ENCODE results near the gene ATRNL1. TPM values are rescaled to one million over a fixed set of nuclear protein-coding genes. Genes with fewer than 3 reads are reported as not detected.

ATRNL1 gene
- total RNA-seq, 4 donors from 2014 or later = 3.5 to 27.2 (median 4.1) TPM

DNA sequence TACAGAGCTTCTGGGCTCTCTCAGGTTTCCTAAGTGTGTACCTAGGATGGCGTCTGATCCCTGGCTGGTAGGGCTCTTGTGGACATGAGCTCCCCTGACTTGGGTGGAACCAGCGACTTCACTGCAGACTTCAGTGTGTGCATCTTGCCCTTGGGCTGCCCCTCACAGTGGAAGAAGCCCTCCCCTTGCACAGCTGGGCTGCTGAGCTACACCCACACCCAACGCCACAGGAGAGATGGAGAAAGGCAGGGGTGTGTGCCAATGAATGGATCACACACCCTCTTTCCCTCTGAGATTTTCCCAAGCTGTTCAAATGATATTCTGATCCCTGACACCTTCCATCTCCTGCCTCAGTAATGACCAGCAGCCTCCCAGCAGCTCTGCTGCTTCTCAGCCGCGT lies 883.2 kb downstream of the ATRNL1 start:
- Histone ChIP-seq H3K27ac (no peak overlapping the region), H3K36me3 (no peaks in the 10 kb centered on the region), H3K9me3 (no peaks in the 10 kb centered on the region), H3K27me3 (no peaks in the 10 kb centered on the region), H3K4me3 (no peak overlapping the region), H3K4me1 (peaks cover 0 to 4% (median 0%) of the 10 kb centered on the region in 4 donors)
- TF ChIP-seq, protein P1, sequence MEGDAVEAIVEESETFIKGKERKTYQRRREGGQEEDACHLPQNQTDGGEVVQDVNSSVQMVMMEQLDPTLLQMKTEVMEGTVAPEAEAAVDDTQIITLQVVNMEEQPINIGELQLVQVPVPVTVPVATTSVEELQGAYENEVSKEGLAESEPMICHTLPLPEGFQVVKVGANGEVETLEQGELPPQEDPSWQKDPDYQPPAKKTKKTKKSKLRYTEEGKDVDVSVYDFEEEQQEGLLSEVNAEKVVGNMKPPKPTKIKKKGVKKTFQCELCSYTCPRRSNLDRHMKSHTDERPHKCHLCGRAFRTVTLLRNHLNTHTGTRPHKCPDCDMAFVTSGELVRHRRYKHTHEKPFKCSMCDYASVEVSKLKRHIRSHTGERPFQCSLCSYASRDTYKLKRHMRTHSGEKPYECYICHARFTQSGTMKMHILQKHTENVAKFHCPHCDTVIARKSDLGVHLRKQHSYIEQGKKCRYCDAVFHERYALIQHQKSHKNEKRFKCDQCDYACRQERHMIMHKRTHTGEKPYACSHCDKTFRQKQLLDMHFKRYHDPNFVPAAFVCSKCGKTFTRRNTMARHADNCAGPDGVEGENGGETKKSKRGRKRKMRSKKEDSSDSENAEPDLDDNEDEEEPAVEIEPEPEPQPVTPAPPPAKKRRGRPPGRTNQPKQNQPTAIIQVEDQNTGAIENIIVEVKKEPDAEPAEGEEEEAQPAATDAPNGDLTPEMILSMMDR (IDR thresholded peaks at IDR 0.05) = no peak
- TF ChIP-seq POLR2A (IDR thresholded peaks at IDR 0.05) = no peak
- DNase-seq = no peak

DNA sequence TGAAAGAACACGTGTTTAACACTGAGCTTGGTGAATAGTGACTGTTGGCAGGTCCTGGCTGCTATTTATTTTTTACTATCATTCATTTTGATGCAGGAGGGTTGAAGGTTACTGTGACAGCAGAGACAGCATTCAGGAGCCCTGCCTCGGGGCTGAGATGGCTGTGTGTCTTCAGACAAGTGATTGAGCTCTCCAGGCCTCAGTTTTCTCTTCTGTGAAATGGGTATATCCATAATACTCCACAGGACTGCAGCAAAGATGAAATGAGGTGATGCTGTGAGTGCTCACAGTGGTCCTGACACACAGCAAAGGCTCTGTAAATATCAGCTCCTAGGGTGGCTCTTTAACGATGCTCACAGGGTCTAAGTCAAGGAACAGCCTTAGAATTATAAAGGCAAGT lies 884.7 kb downstream of the ATRNL1 start:
- H3K4me1 ChIP-seq = peaks cover 0 to 4% (median 0%) of the 10 kb centered on the region in 4 donors
- H3K9me3 ChIP-seq = no peaks in the 10 kb centered on the region
- no peak for DNase-seq
- no peaks in the 10 kb centered on the region for H3K27me3 ChIP-seq
- H3K27ac ChIP-seq = no peak overlapping the region
- TF ChIP-seq, protein P1 (IDR thresholded peaks at IDR 0.05) = no peak
- TF ChIP-seq POLR2A (IDR thresholded peaks at IDR 0.05) = no peak
- H3K36me3 ChIP-seq = no peaks in the 10 kb centered on the region
- H3K4me3 ChIP-seq = no peak overlapping the region

DNA sequence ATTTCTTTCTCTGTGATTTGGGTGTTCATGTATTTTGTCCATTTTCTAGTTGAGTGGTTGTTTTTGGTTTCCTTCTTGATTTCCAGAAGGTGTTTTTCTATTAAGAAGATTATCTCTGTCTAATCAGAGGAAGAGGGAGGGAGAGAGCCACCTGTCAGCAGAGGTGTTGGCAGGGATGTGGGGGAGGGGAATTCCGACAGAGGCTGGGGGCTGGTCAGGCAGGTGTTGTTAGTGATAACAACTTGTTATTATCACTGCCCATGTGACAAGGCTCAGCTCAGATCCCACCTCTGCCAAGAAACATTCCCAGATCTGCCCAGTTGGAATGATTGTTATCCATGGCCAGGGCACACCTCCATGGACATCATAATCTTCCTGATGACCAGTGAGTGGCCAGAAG lies 886.4 kb downstream of the ATRNL1 start:
- Histone ChIP-seq H3K27ac (no peak overlapping the region), H3K4me1 (peaks cover 0 to 3% (median 0%) of the 10 kb centered on the region in 4 donors), H3K27me3 (no peaks in the 10 kb centered on the region), H3K36me3 (no peaks in the 10 kb centered on the region), H3K4me3 (no peak overlapping the region), H3K9me3 (no peaks in the 10 kb centered on the region)
- no peak for DNase-seq
- TF ChIP-seq, protein P1 (IDR thresholded peaks at IDR 0.05) = no peak
- no peak for TF ChIP-seq POLR2A (IDR thresholded peaks at IDR 0.05)

DNA sequence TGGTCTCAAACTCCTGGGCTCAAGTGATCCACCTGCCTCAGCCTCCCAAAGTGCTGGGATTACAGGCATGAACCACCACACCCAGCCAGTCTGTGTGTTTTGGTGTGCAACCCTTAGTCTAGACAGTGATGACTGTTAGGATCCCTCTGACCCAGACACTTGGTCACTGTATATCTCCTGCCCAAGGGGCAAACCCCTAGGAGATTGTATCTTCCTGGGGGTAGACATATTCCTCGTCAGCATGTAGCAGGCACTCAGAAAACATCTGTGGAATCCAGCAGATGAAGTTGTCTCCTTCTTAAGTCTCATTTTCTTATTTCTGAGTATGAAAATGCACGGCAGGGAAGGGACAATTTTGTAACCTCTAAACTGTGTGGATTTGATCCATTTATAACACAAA lies 887.3 kb downstream of the ATRNL1 start:
- no peak for TF ChIP-seq POLR2A (IDR thresholded peaks at IDR 0.05)
- Histone ChIP-seq H3K4me3 (no peak overlapping the region), H3K4me1 (no peaks in the 10 kb centered on the region), H3K27ac (no peak overlapping the region), H3K36me3 (no peaks in the 10 kb centered on the region), H3K27me3 (no peaks in the 10 kb centered on the region), H3K9me3 (no peaks in the 10 kb centered on the region)
- DNase-seq = no peak

DNA sequence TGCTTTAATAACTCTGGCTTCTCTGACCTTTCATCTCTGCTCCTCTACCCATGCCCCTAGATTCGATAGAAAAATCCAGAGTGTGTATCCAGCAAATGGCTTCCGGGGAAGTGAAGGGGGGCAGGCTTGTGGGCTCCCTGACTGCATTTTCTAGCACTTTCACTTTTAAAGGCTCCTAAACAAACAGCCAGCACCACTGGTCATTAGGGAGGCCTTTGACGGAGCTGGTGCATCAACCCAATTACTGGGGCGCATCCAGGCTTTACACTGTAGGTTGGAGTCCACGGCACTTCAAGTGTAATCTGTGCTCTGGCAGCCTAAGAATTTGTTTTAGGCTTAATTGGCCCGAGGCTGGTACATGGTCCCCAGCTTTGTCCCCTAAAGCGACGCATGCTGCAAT lies 887.9 kb downstream of the ATRNL1 start:
- Histone ChIP-seq H3K36me3 (no peaks in the 10 kb centered on the region), H3K27ac (no peak overlapping the region), H3K27me3 (no peaks in the 10 kb centered on the region), H3K4me1 (no peaks in the 10 kb centered on the region), H3K9me3 (no peaks in the 10 kb centered on the region), H3K4me3 (no peak overlapping the region)
- DNase-seq = no peak
- TF ChIP-seq, protein P1 (IDR thresholded peaks at IDR 0.05) = no peak
- TF ChIP-seq POLR2A (IDR thresholded peaks at IDR 0.05) = no peak

DNA sequence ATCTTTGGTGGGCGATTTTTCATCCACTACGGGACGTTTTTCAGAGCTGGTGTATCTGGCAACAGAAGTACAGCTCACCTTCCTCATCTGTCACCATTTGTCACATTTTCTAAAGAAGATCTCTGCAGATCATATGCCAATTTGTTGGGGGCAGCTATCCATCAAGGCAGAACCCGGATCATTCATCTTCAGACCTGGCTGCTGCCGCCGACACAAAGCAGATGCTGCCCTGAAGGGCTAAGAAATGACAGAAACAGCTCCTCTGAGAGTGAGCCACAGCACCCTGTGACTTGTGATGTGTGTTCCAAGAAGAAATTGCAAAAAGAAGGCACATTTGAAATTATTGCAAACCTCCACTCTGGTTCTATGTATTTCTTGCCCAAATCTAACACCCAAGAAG lies 888.9 kb downstream of the ATRNL1 start:
- DNase-seq = no peak
- Histone ChIP-seq H3K27me3 (no peaks in the 10 kb centered on the region), H3K36me3 (no peaks in the 10 kb centered on the region), H3K9me3 (no peaks in the 10 kb centered on the region), H3K4me1 (no peaks in the 10 kb centered on the region), H3K27ac (no peak overlapping the region), H3K4me3 (no peak overlapping the region)
- TF ChIP-seq, protein P1 (IDR thresholded peaks at IDR 0.05) = no peak
- no peak for TF ChIP-seq POLR2A (IDR thresholded peaks at IDR 0.05)

All from Peyer's patch (tissue), 4 donors.